Measurements from ENCODE around the gene SLC24A1. TPM values are rescaled to one million over a fixed set of nuclear protein-coding genes. Genes with fewer than 3 reads are reported as not detected.

SLC24A1 gene
- polyA plus RNA-seq, 1 experiment: 5.5 TPM

DNA sequence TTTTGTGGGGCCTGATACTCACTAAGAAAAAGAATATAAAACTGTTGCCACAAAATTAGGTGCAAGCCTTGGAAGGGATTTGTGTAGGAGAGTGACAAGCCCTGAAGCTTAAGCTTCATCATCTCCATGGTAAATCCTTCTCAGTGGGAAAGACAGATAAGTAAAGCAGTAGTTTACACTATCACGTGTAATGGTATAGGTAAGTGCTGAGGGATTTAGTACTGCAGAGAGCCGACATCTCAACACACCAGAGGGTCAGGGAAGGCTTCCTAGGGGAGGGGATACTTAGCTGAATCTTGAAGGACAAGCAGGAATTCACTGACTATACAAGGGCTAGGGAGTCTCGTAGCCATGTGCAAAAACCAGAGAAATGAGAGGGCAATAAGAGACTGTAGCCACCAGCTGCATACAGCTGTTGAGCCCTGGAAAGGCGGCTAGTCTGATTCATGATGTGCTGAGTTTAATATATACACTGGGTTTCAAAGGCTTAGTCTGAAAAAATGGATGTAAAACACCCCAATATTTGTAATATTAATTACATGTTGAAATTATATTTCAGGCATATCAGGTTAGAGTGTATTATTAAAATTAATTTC is 11.1 kb downstream of the SLC24A1 start:
- ChIA-PET CTCF (no interaction called here), POLR2A (interaction anchor here (0.6 to 1.0 kb wide), 3 partner anchors 15 to 224 kb away, joined by 3 to 7 read pairs (median 4); partner anchors contain the start of gene INTS14)
- Histone ChIP-seq H3K27me3 (ENCODE audit: control insufficient read depth, insufficient read depth, low read length) (no peaks in the 10 kb centered on the region), H3K4me3 (ENCODE audit: low read depth, low read length) (no peak overlapping the region), H3K9me3 (ENCODE audit: control insufficient read depth, insufficient read depth, low read length) (no peaks in the 10 kb centered on the region), H3K27ac (ENCODE audit: low read depth, low read length) (no peak overlapping the region)
- TF ChIP-seq, protein P1, sequence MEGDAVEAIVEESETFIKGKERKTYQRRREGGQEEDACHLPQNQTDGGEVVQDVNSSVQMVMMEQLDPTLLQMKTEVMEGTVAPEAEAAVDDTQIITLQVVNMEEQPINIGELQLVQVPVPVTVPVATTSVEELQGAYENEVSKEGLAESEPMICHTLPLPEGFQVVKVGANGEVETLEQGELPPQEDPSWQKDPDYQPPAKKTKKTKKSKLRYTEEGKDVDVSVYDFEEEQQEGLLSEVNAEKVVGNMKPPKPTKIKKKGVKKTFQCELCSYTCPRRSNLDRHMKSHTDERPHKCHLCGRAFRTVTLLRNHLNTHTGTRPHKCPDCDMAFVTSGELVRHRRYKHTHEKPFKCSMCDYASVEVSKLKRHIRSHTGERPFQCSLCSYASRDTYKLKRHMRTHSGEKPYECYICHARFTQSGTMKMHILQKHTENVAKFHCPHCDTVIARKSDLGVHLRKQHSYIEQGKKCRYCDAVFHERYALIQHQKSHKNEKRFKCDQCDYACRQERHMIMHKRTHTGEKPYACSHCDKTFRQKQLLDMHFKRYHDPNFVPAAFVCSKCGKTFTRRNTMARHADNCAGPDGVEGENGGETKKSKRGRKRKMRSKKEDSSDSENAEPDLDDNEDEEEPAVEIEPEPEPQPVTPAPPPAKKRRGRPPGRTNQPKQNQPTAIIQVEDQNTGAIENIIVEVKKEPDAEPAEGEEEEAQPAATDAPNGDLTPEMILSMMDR (IDR thresholded peaks at IDR 0.05; ENCODE audit: low read depth, low read length): no peak
- peak; percentile 43 for DNase-seq (ENCODE audit: low read depth, low spot score)

DNA sequence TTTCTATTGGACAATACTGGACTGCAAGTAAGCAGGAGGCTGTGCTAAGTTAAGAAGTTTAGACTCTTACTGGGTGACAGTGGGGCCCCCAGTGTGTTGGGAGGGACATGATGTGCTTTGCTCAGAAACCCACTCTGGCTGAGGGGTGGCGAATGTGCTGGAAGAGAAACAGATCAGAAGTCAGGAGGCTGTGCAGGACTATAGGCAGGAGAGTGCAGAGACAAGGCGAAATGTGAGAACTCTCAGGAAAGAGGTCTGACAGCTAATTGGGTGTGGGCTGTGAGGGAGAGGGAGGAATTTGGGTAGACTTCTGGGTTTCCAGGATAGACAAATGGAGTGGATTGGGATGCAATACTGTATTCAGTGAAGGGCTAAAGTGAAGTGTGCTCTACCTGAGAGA is 12.0 kb downstream of the SLC24A1 start:
- DNase-seq (ENCODE audit: low read depth, low spot score): no peak
- H3K27ac ChIP-seq (ENCODE audit: low read depth, low read length): no peak overlapping the region
- POLR2A ChIA-PET: no interaction called here
- H3K27me3 ChIP-seq (ENCODE audit: control insufficient read depth, insufficient read depth, low read length): no peaks in the 10 kb centered on the region
- TF ChIP-seq, protein P1 (IDR thresholded peaks at IDR 0.05; ENCODE audit: low read depth, low read length): no peak
- H3K9me3 ChIP-seq (ENCODE audit: control insufficient read depth, insufficient read depth, low read length): no peaks in the 10 kb centered on the region
- H3K4me3 ChIP-seq (ENCODE audit: low read depth, low read length): no peak overlapping the region
- CTCF ChIA-PET: no interaction called here

DNA sequence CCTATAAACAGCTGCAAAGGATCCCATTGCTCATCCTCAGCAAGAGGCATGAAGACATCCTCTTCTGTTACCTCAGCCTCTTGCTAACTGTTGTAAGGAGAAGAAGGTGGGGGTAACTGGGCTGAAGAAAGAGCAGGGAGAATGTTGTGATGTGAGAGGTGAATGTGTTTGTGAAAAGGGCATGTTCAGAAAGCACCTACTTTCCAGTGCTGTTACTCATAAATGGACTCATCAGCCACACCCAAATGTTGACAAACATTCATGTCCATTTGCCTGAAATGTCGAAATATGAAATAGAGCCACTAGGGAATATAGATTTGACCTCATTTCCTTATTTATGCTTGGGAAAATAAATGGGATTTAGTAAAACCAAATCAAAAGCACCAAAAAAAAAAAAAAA is 12.6 kb downstream of the SLC24A1 start:
- ChIA-PET CTCF (no interaction called here), POLR2A (no interaction called here)
- H3K27ac ChIP-seq (ENCODE audit: low read depth, low read length): no peak overlapping the region
- TF ChIP-seq, protein P1 (IDR thresholded peaks at IDR 0.05; ENCODE audit: low read depth, low read length): no peak
- no peaks in the 10 kb centered on the region for H3K27me3 ChIP-seq (ENCODE audit: control insufficient read depth, insufficient read depth, low read length)
- no peak for DNase-seq (ENCODE audit: low read depth, low spot score)
- no peak overlapping the region for H3K4me3 ChIP-seq (ENCODE audit: low read depth, low read length)
- no peaks in the 10 kb centered on the region for H3K9me3 ChIP-seq (ENCODE audit: control insufficient read depth, insufficient read depth, low read length)

DNA sequence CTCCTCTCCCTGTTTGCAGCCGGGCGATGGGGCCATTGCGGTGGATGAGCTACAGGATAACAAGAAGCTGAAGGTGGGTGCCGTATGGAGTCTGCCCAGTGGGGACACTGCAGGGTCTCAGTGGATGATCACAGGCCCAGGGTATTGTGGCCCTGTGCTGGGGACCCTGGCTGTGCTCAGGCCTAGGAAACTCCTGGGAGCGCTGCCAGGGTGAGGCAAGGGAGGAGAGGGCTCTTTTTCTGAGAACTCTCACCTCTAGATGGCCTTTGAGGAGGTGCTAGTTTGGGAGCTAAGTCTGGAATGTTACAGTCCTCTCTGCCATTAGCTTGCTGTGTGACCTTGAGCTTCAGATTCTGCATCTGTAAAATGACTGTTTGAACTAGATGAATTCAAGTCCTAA is 16.4 kb downstream of the SLC24A1 start:
- no peak for DNase-seq (ENCODE audit: low read depth, low spot score)
- Histone ChIP-seq H3K27ac (ENCODE audit: low read depth, low read length) (no peak overlapping the region), H3K4me3 (ENCODE audit: low read depth, low read length) (no peak overlapping the region), H3K9me3 (ENCODE audit: control insufficient read depth, insufficient read depth, low read length) (no peaks in the 10 kb centered on the region), H3K27me3 (ENCODE audit: control insufficient read depth, insufficient read depth, low read length) (no peaks in the 10 kb centered on the region)
- TF ChIP-seq, protein P1 (IDR thresholded peaks at IDR 0.05; ENCODE audit: low read depth, low read length): no peak
- CTCF ChIA-PET: interaction anchor here (0.5 to 4.4 kb wide), 32 partner anchors 8 to 298 kb away, joined by 3 to 26 read pairs (median 4); partner anchors contain the start of gene RAB11A
- POLR2A ChIA-PET: interaction anchor here (1.3 kb wide), 1 partner anchor 27 kb away, joined by 4 read pairs; the partner anchor contains the start of gene INTS14

DNA sequence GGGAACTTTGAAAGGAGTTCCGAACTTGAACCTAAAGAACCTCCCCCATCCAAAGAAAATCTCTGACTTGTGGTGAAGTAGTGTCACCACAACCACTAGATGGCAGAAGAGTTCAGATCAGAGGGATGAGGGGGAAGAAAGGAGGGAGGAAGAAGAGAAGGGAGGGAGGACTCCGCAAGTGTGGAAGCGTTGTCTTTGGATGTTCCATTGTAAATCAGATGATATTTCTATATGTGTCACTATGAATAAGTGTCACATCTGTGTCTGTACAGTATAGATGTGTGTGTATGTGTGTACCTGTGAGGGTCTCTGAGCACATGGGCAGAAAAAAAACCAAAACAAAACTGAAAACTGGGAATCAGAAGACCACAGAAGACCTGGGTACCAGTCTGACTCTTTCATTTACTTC is 16.9 kb downstream of the SLC24A1 start:
- POLR2A ChIA-PET: interaction anchor here (1.3 kb wide), 1 partner anchor 28 kb away, joined by 4 read pairs; the partner anchor contains the start of gene INTS14
- H3K4me3 ChIP-seq (ENCODE audit: low read depth, low read length): no peak overlapping the region
- CTCF ChIA-PET: interaction anchor here (0.7 to 4.4 kb wide), 30 partner anchors 8 to 298 kb away, joined by 3 to 26 read pairs (median 4); partner anchors contain the start of gene RAB11A

More for the DNA sequence above, 16.9 kb downstream of the SLC24A1 start:
- Histone ChIP-seq H3K9me3 (ENCODE audit: control insufficient read depth, insufficient read depth, low read length) (no peaks in the 10 kb centered on the region), H3K27ac (ENCODE audit: low read depth, low read length) (no peak overlapping the region), H3K27me3 (ENCODE audit: control insufficient read depth, insufficient read depth, low read length) (no peaks in the 10 kb centered on the region)
- TF ChIP-seq, protein P1 (IDR thresholded peaks at IDR 0.05; ENCODE audit: low read depth, low read length): peak; percentile 90
- DNase-seq (ENCODE audit: low read depth, low spot score): peak; percentile 55
